Measurements from ENCODE around the gene SLC6A13. TPM values are rescaled to one million over a fixed set of nuclear protein-coding genes. Genes with fewer than 3 reads are reported as not detected.

The SLC6A13 gene
- total RNA-seq, 1 experiment from 2014 or later = not detected

DNA sequence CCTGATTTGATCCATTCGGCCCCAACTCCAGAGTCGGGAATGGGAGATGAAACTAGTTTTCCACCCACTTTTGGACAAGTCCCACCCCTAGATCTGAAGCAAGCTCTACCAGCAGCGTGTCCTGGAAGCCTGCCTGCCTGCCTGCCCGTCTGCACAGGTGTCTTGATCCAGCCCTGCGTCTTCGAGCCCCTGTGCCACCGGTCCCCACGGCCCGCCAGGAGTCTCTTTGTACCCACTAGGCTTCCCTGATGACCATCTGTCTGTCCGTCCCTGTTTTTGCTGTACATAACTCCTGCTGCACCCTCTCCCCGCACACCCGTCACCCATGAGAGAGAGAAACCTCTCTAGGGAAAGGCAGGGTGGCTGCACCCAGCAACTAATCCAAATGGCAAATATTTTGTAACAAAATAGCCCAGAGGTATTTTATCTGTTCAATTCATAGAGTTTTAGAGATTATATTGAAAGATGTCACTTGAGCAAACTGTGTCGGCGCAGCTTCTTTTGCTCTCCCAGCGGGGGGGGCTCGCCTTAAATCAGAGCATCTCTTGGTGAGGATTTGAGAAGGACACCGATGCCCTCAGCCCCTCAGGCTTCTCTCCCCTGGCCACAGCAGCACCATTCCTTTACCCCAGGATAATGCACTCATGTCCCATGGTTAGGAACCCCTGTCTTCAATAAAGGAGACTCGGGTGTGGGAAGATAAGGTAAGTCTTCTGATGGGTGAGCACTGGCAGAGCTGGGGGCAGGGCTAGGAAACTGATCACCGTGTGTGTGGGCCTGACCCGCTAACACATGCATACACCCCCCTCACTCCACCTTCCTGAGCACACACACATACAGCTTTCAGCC, 84.4 kb downstream of the SLC6A13 start:
- WGBS (ENCODE audit: extremely low coverage, insufficient read length, low lambda C conversion rate) = no CpG with 5 or more reads among the region's 20 CpGs
- H3K4me1 Mint-ChIP-seq = peaks cover 19 to 43% of the 10 kb centered on the region in 2 experiments
- peaks cover 4% of the 10 kb centered on the region; the same call in 1 of the 2 replicates for H3K4me1 ChIP-seq (ENCODE audit: insufficient read depth, low read length)

More for the DNA sequence above, 84.4 kb downstream of the SLC6A13 start:
- Histone ChIP-seq H3K23ac (ENCODE audit: insufficient read length, low read depth, low read length) (no peak overlapping the region), H2BK120ac (ENCODE audit: low read depth, low read length, poor library complexity, severe bottlenecking) (no peak overlapping the region), H2AK5ac (ENCODE audit: insufficient read length, low read length) (no peak overlapping the region), H2AFZ (ENCODE audit: low read length) (no peak overlapping the region), H3K27me3 (ENCODE audit: insufficient read depth, low read length) (no peaks in the 10 kb centered on the region), H4K8ac (replicated peaks; ENCODE audit: insufficient read length, low read depth, low read length) (peak overlapping the region; percentile 39), H3T11ph (ENCODE audit: low read length) (no peak overlapping the region), H3K79me1 (ENCODE audit: insufficient read depth, low read depth, low read length, poor library complexity, severe bottlenecking) (no peaks in the 10 kb centered on the region), H3K79me2 (ENCODE audit: insufficient read depth, low read length) (no peaks in the 10 kb centered on the region), H3K18ac (ENCODE audit: insufficient read length, low read depth, low read length) (no peak overlapping the region), H3K9ac (ENCODE audit: extremely low read depth, insufficient read length, low read length) (no peak overlapping the region), H3K4me2 (ENCODE audit: insufficient read depth, insufficient read length, low read length) (no peak overlapping the region), H2BK5ac (ENCODE audit: insufficient read length, low read length) (no peak overlapping the region), H3K4ac (ENCODE audit: low read depth, low read length) (no peak overlapping the region), H2BK12ac (ENCODE audit: insufficient read length, low read depth, low read length) (no peak overlapping the region), H4K5ac (ENCODE audit: insufficient read length, low read depth, low read length) (no peak overlapping the region), H3K14ac (ENCODE audit: insufficient read depth, low read length) (no peak overlapping the region; the same call in 1 of the 2 replicates), H3K9me3 (ENCODE audit: control insufficient read depth, low read depth, low read length) (no peaks in the 10 kb centered on the region), H2BK15ac (ENCODE audit: low read depth, low read length) (no peak overlapping the region), H4K91ac (ENCODE audit: insufficient read length, low read depth, low read length) (no peak overlapping the region), H3K27ac (ENCODE audit: insufficient read length, low read depth, low read length) (no peak overlapping the region), H4K20me1 (ENCODE audit: control insufficient read depth, insufficient read depth, insufficient read length) (no peaks in the 10 kb centered on the region), H3K23me2 (ENCODE audit: insufficient read length, low read depth, low read length, poor library complexity, severe bottlenecking) (no peaks in the 10 kb centered on the region), H2BK20ac (ENCODE audit: low read depth, low read length, poor library complexity, severe bottlenecking) (no peak overlapping the region), H3K56ac (ENCODE audit: insufficient read length, low read depth, low read length) (no peak overlapping the region)
- H3K4me3 Mint-ChIP-seq = 0 out of 5 replicates have a peak overlapping the region, but pooled peaks of 1 of the 2 experiments have one; percentile 8
- H3K27me3 Mint-ChIP-seq (ENCODE audit: low read depth) = peaks cover 4% of the 10 kb centered on the region
- DNase-seq = no peak
- H3K27ac Mint-ChIP-seq = peak overlapping the region in 1 of 3 experiments; percentile 29; a peak in 2 of 7 replicates
- no peaks in the 10 kb centered on the region for H3K9me3 Mint-ChIP-seq
- H3K36me3 Mint-ChIP-seq (ENCODE audit: insufficient read depth in 1 of 3, low read depth in 3 of 3) = no peaks in the 10 kb centered on the region; a peak in 1 of 7 replicates
- TF ChIP-seq, protein P1, sequence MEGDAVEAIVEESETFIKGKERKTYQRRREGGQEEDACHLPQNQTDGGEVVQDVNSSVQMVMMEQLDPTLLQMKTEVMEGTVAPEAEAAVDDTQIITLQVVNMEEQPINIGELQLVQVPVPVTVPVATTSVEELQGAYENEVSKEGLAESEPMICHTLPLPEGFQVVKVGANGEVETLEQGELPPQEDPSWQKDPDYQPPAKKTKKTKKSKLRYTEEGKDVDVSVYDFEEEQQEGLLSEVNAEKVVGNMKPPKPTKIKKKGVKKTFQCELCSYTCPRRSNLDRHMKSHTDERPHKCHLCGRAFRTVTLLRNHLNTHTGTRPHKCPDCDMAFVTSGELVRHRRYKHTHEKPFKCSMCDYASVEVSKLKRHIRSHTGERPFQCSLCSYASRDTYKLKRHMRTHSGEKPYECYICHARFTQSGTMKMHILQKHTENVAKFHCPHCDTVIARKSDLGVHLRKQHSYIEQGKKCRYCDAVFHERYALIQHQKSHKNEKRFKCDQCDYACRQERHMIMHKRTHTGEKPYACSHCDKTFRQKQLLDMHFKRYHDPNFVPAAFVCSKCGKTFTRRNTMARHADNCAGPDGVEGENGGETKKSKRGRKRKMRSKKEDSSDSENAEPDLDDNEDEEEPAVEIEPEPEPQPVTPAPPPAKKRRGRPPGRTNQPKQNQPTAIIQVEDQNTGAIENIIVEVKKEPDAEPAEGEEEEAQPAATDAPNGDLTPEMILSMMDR (conservative IDR thresholded peaks at IDR 0.05) = no peak

Data from H9 (cell line).